HG03442 (cell line): ENCODE measurements around the gene CADPS.

Experiments
- ATAC-seq: cut with Tn5 transposase; IDR thresholded peaks from one replicate; pipeline ENCODE4 v1.9.1; 2021; ENCODE audit warnings: mild to moderate bottlenecking, moderate library complexity; ENCODE audit not compliant: unreplicated experiment

Gene CADPS

DNA sequence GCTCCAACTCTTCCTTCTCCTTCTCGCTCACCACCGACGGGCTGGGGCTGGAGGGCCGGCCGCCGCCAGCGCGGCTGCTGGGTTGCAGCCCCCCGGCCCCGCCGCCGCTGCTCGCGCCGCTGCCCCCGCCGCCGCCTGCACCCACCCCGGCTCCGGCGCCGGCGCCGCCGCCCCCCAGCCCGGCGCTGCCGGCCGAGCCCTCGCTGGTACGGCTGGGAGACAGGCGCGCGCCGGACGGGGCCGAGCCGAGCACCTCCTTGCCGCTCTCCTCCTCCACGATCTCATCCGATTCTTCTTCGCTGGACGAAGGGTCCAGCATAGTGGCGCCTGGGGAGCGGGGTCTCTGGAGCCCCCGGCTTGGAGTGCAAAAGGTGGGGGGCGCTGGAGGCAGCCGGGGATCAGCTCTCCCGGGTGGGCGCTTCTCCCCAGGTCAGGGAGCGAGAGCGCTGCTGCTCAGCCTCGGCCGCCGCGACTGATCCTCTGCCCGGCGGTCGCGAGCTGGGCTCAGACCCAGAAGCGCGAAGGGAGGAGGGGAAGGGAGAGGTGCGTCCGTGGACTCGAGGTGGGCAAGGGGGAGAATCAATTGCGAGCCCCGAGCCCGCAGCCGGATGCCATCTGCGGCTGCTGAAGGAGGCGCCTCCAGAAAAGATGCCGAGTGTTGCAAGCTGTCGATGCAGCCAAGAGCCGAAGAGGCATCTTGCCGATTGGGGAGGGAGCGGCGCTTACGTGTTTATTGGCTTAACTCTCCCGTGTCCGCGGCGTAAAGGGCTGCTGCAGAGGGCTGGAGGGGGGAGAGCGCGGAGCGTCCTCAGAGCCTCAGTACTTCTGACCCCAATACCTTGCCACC lies at the start of gene CADPS:
TSS of gene CADPS (minus strand) at position 706 of the 847 bp plus-strand sequence. CDS start at position 319, 387 bp downstream.
- ATAC-seq = no peak

DNA sequence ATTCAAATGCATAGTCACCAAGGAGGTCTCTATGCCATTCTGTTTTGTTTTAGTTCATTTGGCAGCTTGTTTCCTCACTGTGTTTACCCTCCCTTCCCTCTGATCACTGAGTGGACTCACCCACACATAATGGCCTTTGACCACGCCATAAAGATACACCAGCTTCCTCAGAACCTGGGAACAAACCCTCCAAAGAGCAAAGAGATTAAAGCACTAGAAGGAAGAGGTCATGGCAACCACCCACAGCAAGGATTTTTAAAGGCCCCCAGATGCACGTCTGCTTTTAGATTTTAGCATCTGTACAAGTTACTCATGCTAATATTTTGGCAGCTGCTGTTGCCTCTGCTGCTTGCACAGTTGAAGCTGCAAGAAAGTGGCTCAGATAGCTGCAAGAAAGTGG lies 47.9 kb upstream of the CADPS start:
- ATAC-seq = no peak

DNA sequence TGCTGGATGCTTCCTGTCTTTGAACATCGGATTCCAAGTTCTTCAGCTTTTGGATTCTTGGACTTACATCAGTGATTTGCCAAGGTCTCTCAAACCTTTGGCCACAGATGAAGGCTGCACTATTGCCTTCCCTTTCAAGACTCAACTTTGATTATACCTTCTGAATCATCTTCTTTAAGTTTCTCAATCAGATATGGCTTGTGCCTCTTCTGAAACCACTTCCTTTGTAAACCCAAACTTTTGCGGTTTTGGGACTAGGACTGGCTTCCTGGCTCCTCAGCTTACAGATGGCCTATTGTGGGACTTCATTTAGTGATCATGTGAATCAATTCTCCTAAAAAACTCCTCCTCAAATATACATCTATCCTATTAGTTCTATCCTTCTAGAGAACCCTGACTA lies 47.1 kb upstream of the CADPS start:
- no peak for ATAC-seq

DNA sequence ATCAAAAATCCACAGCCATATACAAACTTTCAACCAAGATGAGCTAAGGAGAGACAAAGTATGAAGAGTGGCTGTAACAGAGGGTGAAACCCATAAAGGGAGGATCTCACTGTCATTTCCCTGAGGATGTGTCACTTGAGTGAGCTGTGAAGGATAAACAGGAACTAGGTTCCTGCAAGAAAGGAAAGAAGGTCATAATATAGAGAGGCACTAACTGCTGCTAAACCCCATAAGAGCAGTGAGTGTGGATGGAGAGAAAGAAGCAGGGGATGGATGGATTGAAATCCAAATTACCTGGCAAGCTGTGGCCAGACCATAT lies 45.2 kb upstream of the CADPS start:
- ATAC-seq = no peak

DNA sequence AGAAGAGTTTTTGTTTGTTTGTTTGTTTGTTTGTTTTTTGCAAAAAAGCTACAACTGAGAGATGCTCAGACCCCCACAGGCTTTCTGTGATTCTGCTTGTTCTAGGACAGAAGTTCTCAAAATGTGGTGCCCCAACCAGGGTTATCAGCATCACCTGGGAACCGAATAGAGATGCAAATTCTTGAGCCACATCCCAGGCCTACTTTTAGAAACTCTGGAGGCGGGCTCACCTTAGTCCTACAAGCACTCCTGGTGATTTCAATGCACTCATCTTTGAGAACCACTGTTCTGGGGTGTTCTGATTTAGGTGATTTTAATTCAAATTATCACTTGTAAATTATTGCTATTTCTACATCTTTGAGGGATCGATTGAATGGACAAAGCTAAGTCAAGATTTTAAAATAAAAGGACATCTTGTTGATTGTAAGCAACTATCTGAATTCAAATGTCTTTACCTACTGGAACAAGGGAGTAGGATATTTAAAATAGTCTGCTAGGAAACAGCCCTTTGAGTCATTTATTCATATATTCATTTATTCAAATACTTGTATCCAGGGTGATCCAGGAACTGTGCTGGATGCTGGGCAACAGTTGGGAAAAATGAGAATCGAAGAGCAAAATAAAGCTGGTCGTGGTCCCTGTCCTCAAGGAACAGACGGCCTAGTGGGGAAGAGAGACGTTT lies 44.7 kb upstream of the CADPS start:
- no peak for ATAC-seq

DNA sequence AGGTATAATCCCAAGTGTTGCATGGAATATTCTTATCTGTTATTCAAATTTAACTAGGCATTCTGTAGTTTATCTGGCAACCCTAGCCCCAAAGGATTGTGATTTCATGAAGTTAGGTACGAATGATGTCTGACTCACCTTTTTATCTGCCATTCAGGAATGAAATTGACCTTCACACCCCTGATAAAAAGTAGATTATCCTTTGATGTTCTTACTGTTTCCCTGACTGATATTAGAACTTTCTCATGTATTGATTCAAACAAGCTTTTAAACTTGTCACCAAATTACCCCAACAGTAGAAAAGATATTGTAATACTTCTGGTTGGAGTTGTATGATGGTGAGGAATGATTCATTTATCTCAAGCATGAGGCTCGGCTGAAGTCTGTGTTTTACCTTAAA lies 43.6 kb upstream of the CADPS start:
- ATAC-seq = no peak

DNA sequence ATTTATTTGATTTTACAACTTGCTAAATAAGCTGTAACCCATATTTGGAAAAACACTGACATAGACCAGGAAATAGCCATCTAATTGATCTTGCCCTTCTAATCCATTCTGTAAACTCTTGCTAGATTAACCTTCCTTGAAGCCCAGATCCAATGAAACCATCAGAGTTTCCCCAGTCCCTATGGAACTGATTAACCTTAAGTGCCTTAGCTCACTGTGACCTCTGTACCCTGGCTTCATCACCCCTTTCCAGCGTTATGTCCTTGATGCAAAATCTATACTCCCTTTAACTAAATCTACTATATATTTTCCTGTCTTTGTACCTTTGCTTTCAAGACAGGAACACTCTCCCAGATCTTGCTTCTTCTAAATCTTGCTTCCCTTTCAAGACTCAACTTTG lies 42.9 kb upstream of the CADPS start:
- no peak for ATAC-seq

DNA sequence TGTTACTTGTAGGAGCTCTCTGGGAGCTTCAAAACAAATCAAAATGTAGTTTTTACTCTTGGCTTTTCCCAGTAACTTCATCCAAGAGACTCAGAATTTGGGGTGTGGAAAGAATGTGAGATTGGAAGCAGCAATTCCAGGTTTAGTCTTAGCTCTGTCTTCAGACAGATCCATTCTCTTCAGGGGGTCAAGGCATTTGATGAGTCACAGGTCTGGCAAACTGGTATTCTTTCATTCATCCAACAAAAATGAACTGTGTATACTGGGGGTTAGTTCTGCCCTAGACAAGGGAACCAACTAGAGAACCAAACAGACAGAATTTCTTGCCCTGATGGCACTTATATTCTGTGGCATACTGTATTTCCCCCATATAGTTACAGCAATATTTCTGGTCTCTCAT lies 36.3 kb upstream of the CADPS start:
- ATAC-seq = no peak

DNA sequence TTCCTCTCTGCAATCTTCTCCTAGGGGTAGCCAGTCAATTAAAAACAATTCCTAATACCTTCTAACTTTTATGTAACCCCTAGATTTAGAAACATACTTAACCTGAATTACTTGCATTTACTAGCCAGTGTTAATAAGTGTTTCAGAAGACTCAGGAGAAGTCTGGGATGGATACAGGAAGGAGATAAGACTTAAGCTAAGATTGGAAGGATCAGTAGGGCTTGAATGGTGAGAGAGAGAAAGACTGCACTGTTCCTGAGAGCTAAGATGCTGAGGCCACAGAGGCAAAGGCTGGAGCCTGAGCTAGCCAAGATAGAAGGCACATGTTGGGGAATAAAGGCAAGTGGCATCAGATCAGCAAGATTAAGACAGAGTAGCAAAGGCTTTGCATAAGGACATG lies 30.1 kb upstream of the CADPS start:
- ATAC-seq = no peak

DNA sequence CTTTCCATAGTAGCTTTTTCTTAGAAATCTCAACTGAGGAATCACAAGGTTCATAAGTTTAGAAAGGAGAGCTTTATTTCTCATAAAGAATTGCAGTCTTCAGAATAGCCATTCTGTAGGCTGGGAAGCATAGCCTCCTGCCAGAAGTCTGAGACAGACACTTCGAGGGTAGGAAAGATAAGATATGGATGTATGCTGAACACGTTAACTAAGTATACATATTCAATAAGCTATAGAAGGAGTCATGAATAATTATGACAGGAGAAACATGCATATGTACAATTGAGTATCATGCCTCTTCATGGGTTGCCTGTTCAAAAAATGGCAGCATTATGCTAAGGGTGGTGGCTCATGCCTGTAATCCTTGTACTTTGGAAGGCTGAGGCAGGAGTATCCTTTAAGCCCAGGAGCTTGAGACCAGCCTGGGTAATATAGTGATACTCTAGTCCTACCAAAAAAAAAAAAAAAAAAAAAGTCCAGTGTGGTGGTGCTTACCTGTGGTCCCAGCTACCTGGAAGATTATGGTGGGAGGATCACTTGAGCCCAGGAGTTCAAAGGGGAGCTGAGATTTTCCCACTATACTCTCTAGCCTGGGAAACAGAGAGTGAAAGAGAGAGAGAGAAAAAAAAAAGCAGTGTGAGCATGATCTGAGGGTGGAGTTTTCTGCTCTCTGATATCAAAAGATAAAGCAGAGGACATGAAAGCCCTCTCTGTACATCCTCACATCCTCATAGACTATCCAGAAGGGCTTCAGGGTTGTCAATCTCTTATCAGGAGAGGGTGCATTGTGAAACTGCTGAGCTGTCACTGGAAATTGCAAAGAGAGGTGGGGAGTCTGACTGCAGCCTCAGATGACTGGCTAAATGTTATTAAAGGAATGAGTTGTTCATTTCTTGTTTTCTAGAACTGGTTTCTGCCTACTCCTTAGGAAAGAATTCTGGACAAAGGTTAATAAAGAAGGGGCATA lies 23.6 kb upstream of the CADPS start:
- no peak for ATAC-seq

DNA sequence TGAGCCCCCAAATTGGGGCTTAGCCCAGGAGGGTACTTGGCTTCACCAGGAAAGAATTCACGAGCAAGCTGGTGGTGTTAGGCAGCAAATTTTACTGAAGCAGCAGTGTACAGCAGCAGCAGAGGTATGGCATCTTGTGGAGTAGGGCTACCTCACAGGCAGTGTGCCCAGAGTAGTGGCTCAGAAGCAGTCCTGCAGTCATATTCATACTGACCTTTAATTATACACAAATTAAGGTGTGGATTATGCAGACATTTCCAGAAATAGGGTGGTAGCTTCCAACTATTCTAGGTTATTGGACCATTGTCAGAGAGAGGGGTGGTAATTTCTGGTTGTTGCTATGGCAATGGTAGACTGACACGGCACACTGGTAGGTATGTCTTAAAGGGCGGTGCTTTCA lies 20.7 kb upstream of the CADPS start:
- no peak for ATAC-seq

DNA sequence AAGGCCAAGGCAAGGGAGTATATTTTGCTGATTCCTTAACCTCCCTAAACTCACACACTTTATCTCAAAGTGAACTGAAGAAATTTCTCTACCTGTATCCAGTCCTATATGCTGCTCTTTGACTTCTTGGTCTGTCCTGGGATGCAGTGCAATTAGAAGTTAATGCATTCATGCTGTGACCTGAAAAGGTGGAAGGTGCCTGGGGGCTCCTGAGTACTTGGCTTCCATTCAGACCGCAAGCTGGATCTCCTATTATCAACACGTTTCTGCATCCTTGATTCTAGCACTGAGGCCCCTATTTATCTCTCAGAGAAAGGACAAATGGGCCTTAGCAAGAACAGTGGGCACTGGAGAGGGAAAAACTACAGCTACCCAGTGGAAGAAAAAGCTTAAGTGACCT lies 17.7 kb upstream of the CADPS start:
- ATAC-seq = no peak

DNA sequence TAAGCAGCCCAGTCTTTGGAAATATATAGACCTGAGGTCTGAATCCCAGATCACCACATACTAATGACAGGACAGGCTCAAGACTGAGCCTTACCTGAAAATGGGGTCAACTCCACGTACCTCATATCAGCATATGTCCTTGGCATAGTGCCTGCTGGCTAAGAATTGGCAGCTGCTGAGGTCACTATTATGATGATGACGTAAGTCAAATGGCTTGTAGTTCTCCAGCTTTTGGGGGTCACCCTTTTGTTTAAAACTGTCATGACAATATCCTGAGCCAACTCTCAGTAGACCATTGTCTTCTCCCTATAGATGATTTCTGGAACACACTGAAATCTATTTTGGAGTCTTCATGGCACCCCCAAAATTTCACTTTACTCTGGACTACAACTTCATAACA lies 16.8 kb upstream of the CADPS start:
- no peak for ATAC-seq

DNA sequence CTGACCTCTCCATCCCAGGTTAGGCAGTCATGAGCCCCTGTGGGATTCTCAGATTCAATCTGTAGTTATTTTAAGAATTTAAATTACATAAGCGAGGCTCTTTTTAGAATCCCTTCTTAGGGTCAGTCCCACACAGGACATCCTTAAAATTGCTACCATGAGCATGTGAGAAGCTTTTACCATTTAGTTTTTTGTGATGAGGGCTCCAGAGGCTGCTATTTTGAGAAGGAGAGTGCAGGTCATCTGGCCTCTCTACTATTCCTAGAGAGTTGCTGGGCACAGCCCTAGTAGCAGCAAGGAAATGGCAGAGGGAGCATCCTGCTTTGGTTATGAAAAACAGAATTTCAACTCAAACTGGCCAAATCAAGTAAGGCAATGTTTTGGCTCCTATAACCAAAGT lies 13.6 kb upstream of the CADPS start:
- no peak for ATAC-seq

DNA sequence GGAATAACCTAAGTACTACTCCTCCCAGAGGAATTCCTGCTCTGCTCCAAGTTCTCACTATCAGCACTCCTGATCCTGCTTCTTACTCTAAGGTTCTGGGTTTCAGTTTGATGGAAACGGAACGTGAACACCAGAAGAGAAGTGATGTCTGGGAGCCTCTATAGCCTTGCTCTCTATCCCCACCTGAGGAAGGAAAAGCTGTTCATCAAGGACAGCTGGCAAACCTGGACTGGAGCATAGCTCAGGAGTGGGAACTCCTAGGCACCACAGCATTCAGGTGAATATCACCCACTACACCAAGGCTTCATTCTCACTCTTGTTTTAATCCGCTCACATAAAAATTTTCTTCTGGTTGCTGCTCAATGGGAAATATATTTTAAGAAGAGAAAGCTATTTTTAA lies 13.0 kb upstream of the CADPS start:
- ATAC-seq = no peak

DNA sequence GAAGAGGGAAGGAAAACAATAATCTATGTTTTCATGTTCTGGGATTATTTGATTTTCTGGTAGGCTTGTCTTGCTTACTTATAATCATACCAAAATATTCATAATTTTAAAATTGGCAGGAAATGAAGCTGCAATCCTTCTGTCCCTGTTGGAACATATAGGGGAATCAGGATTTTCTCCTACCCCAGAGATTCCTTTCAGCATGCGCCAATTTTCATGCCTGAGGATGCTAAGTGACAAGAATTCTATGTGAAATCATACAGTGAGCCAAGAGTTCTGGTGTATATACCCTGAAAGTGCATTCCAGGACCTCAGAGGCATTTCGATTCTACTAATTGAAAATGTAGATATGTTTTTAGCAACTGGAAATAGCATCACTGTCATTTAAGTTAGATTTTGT lies 9.9 kb upstream of the CADPS start:
- ATAC-seq = no peak

DNA sequence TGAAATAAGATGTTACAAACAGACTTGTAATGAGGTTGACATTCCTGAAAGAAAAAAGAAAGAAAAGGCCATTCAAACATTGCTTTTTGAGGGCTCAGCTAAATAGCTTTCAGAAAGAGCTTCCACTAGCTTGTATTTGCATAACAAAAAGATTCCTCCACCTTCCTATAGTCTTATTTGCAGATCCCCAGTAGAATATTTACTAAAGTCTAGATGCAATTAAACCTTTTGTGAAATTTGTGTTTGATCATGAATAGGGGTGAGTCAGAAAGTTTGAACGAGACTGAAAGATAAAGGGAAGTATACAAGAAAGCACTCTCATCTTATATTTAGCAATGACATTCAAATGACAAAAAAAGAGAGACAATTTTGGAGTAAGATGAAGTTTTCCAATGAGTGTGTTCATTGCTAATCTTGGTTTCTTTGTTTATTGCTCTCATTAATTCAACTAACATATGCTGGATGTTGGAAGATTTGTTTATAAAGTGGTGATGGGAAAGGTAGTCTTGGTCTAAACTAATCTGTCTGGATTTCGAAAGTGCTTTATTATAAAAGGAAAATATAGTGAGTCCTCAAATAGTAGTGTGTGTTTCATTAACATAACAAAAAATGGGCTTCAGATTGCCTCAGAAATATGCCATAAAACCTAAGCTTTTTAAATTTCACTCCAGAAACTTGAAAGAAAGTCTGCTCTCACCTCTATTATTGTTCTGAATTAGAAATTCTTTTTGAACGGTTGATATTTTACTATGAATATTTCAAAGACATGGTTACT lies 9.1 kb upstream of the CADPS start:
- no peak for ATAC-seq

DNA sequence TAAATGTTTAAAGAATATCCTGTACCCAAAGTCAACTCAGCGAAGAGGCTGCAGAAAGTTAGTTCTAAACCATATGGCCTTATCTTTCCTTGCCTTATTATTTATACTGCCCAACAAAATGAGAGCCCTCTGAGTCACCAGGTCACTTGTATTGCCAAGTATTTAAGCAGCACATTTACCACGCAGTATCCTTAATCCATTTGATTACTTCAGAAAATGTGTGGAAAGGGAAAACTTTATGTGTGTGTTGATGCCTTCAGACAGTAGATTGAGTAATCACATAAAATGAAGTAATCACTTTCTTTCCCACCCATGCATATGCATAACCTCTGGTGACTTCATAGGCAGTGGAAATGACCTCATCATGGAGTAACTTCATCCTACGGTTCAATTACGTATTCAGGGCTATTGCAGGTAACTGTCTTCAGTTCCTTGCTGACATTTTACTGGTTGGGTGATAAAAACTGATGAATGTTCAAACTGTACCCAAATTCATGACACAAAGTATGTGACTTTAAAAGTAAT lies 7.5 kb upstream of the CADPS start:
- ATAC-seq = no peak

DNA sequence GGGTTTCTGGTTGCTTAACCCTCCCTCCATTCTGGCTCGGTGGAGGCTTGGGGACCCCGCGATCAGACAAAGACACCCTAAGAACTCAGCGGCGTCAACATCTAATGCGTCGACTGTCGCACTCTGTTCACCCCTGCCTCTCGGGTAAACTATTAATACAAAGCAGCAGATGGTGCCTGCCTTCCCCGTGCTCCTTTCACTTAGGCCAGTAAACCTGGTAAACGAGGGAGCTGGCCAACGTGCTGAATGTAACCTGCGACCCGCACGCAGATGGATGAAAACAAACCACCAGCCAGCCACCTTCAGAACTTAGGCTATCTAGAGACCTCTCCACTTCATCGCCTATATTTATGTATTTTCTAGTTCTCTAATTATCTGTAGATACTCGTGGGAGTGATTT lies 848 bp upstream of the CADPS start:
- no peak for ATAC-seq

DNA sequence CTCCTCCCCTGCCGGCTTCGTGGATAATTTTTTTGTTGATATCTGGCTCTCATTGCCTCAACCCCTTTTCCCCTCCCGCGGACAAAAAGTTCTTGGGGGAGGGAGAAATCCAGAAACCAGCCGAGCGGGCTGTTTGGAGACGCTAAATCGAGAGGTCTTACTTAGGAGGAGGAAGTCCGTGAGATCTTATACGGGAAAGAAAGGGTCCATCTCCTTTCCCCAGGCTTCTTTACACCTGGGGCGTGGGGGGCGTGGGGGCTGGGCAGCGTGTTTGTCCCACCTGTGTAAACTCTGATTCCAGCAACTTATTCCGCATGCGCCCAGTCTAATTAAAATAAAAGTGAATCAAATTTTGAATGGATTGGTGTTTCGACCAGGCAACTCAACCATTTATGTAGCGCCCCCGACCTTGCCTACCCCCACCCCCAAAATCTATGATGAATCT lies 364 bp upstream of the CADPS start:
- ATAC-seq = no peak
